DMS114 treated with DMSO at 0.1 percent for 48 hours (cell line): ENCODE data around the gene MMP26.

ENCODE experiments used
- DNase-seq: peaks from one replicate; lab custom pipeline; 2025; ENCODE audit not compliant: unreplicated experiment; lab: John Stamatoyannopoulos, UW

Gene MMP26

GRCh38 chr11:4704054-4704789 is at the start of gene MMP26:
Gene MMP26 (plus strand): TSS chr11:4704784.
- no peak for DNase-seq

GRCh38 chr11:4658629-4659445 is 45.7 kb upstream of the MMP26 start:
- DNase-seq: no peak

- no peak for DNase-seq
Measured at GRCh38 chr11:4662876-4663275, 41.7 kb upstream of the MMP26 start.

- no peak for DNase-seq
Measured at GRCh38 chr11:4664183-4664582, 40.4 kb upstream of the MMP26 start.

- DNase-seq: no peak
Measured at GRCh38 chr11:4664786-4665185, 39.8 kb upstream of the MMP26 start.

- DNase-seq: no peak
Measured at GRCh38 chr11:4665424-4665823, 39.2 kb upstream of the MMP26 start.

GRCh38 chr11:4671741-4672140 is 32.8 kb upstream of the MMP26 start:
- no peak for DNase-seq

- DNase-seq: no peak
Measured at GRCh38 chr11:4672470-4672869, 32.1 kb upstream of the MMP26 start.

- no peak for DNase-seq
Measured at GRCh38 chr11:4673781-4674180, 30.8 kb upstream of the MMP26 start.

- DNase-seq: no peak
Measured at GRCh38 chr11:4677948-4678347, 26.6 kb upstream of the MMP26 start.

- DNase-seq: no peak
Measured at GRCh38 chr11:4680341-4680740, 24.2 kb upstream of the MMP26 start.

GRCh38 chr11:4682623-4683419 is 21.8 kb upstream of the MMP26 start:
- DNase-seq: no peak

GRCh38 chr11:4684631-4685285 is 19.8 kb upstream of the MMP26 start:
- DNase-seq: no peak

GRCh38 chr11:4695442-4695841 is 9.1 kb upstream of the MMP26 start:
- DNase-seq: no peak

GRCh38 chr11:4697585-4697984 is 7.0 kb upstream of the MMP26 start, which contains the start of gene OR51E2:
Gene OR51E2 (minus strand): TSS chr11:4697853. CDS start chr11:4682711, 15,142 bp downstream.
- DNase-seq: no peak

- DNase-seq: no peak
Measured at GRCh38 chr11:4699697-4700435, 4.7 kb upstream of the MMP26 start.

GRCh38 chr11:4700436-4700820 is 4.2 kb upstream of the MMP26 start:
- no peak for DNase-seq

GRCh38 chr11:4704790-4705334 is 278 bp downstream of the MMP26 start:
- no peak for DNase-seq

GRCh38 chr11:4713241-4713640 is 8.7 kb downstream of the MMP26 start:
- no peak for DNase-seq

- no peak for DNase-seq
Measured at GRCh38 chr11:4714300-4714699, 9.7 kb downstream of the MMP26 start.
